ENCODE measurements around the gene EPHA6. TPM values are rescaled to one million over a fixed set of nuclear protein-coding genes. Genes with fewer than 3 reads are reported as not detected.

The EPHA6 gene
- total RNA-seq, 1 experiment from 2014 or later, result 3.6 TPM

GRCh38 chr3:97121386-97121785, 307.0 kb downstream of the EPHA6 start:
- intact Hi-C loops (cut with micrococcal nuclease), result no loop called here
- Histone ChIP-seq H3K4me2 (ENCODE audit: low read length) (no peak overlapping the region), H3K9me2 (replicated peaks; ENCODE audit: low read length) (no peaks in the 10 kb centered on the region), H3K36me3 (ENCODE audit: low read depth, low read length) (no peaks in the 10 kb centered on the region), H3F3A (ENCODE audit: low read length, unreplicated experiment) (no peaks in the 10 kb centered on the region), H3K9me3 (ENCODE audit: low read length) (no peaks in the 10 kb centered on the region), H3K4me1 (ENCODE audit: insufficient read depth, low read length) (no peaks in the 10 kb centered on the region), H3K9ac (ENCODE audit: low read length) (no peak overlapping the region), H4K20me1 (ENCODE audit: low read length) (no peaks in the 10 kb centered on the region), H2AFZ (ENCODE audit: low read length) (no peak overlapping the region), H3K4me3 (ENCODE audit: low read length) (no peak overlapping the region), H3K27ac (ENCODE audit: low read length) (no peak overlapping the region), H3K79me2 (ENCODE audit: low read length) (no peaks in the 10 kb centered on the region), H3K27me3 (ENCODE audit: low read length) (no peaks in the 10 kb centered on the region)
- CTCF ChIA-PET, result no interaction called here
- no TSS peak for BruUV-seq (replicated peaks)
- ATAC-seq, result no peak
- POLR2A ChIA-PET (ENCODE audit: unreplicated experiment), result no interaction called here
- no peak for TF ChIP-seq EZH2phosphoT487 (IDR thresholded peaks at IDR 0.05; ENCODE audit: borderline replicate concordance, low read length)
- TF ChIP-seq CTCF (conservative IDR thresholded peaks at IDR 0.05; ENCODE audit: low read depth, low read length), result no peak
- TF ChIP-seq EZH2 (IDR thresholded peaks at IDR 0.05; ENCODE audit: low read length, unreplicated experiment), result no peak
- DNase-seq, result no peak

- no peak overlapping the region for H3K9ac ChIP-seq (ENCODE audit: low read length)
- TF ChIP-seq EZH2phosphoT487 (IDR thresholded peaks at IDR 0.05; ENCODE audit: borderline replicate concordance, low read length) (no peak), CTCF (conservative IDR thresholded peaks at IDR 0.05; ENCODE audit: low read depth, low read length) (no peak), EZH2 (IDR thresholded peaks at IDR 0.05; ENCODE audit: low read length, unreplicated experiment) (no peak)
- intact Hi-C loops (cut with micrococcal nuclease), result no loop called here
Observed at GRCh38 chr3:97125902-97126499, 311.6 kb downstream of the EPHA6 start.

GRCh38 chr3:97131476-97131875, 317.1 kb downstream of the EPHA6 start:
- no peak overlapping the region for H2AFZ ChIP-seq (ENCODE audit: low read length)
- no peaks in the 10 kb centered on the region for H4K20me1 ChIP-seq (ENCODE audit: low read length)
- no peak overlapping the region for H3K27ac ChIP-seq (ENCODE audit: low read length)
- H3K27me3 ChIP-seq (ENCODE audit: low read length), result no peaks in the 10 kb centered on the region
- H3K9me2 ChIP-seq (replicated peaks; ENCODE audit: low read length), result no peaks in the 10 kb centered on the region
- CTCF ChIA-PET, result no interaction called here
- TF ChIP-seq CTCF (conservative IDR thresholded peaks at IDR 0.05; ENCODE audit: low read depth, low read length), result no peak
- TF ChIP-seq EZH2 (IDR thresholded peaks at IDR 0.05; ENCODE audit: low read length, unreplicated experiment), result no peak
- no peak for TF ChIP-seq EZH2phosphoT487 (IDR thresholded peaks at IDR 0.05; ENCODE audit: borderline replicate concordance, low read length)
- no peaks in the 10 kb centered on the region for H3K79me2 ChIP-seq (ENCODE audit: low read length)
- no peak for ATAC-seq
- H3K36me3 ChIP-seq (ENCODE audit: low read depth, low read length), result no peaks in the 10 kb centered on the region
- no peak overlapping the region for H3K4me2 ChIP-seq (ENCODE audit: low read length)
- POLR2A ChIA-PET (ENCODE audit: unreplicated experiment), result no interaction called here
- H3K9me3 ChIP-seq (ENCODE audit: low read length), result no peaks in the 10 kb centered on the region
- H3K4me1 ChIP-seq (ENCODE audit: insufficient read depth, low read length), result no peaks in the 10 kb centered on the region
- intact Hi-C loops (cut with micrococcal nuclease), result no loop called here
- no TSS peak for BruUV-seq (replicated peaks)
- no peaks in the 10 kb centered on the region for H3F3A ChIP-seq (ENCODE audit: low read length, unreplicated experiment)
- no peak for DNase-seq
- H3K4me3 ChIP-seq (ENCODE audit: low read length), result no peak overlapping the region
- no peak overlapping the region for H3K9ac ChIP-seq (ENCODE audit: low read length)

More at GRCh38 chr3:97125902-97126499, 311.6 kb downstream of the EPHA6 start:
- H3K9me3 ChIP-seq (ENCODE audit: low read length), result no peaks in the 10 kb centered on the region
- H3K9me2 ChIP-seq (replicated peaks; ENCODE audit: low read length), result no peaks in the 10 kb centered on the region
- no peaks in the 10 kb centered on the region for H3K4me1 ChIP-seq (ENCODE audit: insufficient read depth, low read length)
- no peaks in the 10 kb centered on the region for H3K27me3 ChIP-seq (ENCODE audit: low read length)
- no peak overlapping the region for H2AFZ ChIP-seq (ENCODE audit: low read length)
- BruUV-seq (replicated peaks), result no TSS peak
- no peaks in the 10 kb centered on the region for H3F3A ChIP-seq (ENCODE audit: low read length, unreplicated experiment)
- H3K4me2 ChIP-seq (ENCODE audit: low read length), result no peak overlapping the region
- DNase-seq (no peak), ATAC-seq (no peak)
- no peaks in the 10 kb centered on the region for H3K36me3 ChIP-seq (ENCODE audit: low read depth, low read length)
- no peaks in the 10 kb centered on the region for H3K79me2 ChIP-seq (ENCODE audit: low read length)
- no peak overlapping the region for H3K4me3 ChIP-seq (ENCODE audit: low read length)
- H4K20me1 ChIP-seq (ENCODE audit: low read length), result no peaks in the 10 kb centered on the region
- CTCF ChIA-PET, result no interaction called here
- no peak overlapping the region for H3K27ac ChIP-seq (ENCODE audit: low read length)
- POLR2A ChIA-PET (ENCODE audit: unreplicated experiment), result no interaction called here
